Hepatocyte (in vitro differentiated cells): ENCODE data around the gene RAB18. TPM values are rescaled to one million over a fixed set of nuclear protein-coding genes. Genes with fewer than 3 reads are reported as not detected.

Source experiments
- DNase-seq: peaks from one replicate; pipeline ENCODE4 v3.0.0-alpha.2; 2016; ENCODE audit warnings: low spot score
- H2AFZ ChIP-seq: fragments of 200-600 bp; sonication (generic); 2 replicates; pipeline ENCODE4 v1.6.0; 2016; ENCODE audit warnings: antibody characterized with exemption, mild to moderate bottlenecking
- H3K27ac ChIP-seq: fragments of 200-600 bp; sonication (generic); 2 replicates; pipeline ENCODE4 v1.5.1; 2016; ENCODE audit warnings: mild to moderate bottlenecking
- H3K27me3 ChIP-seq: fragments of 200-600 bp; sonication (generic); 2 replicates; pipeline ENCODE4 v1.6.1; 2016
- H3K36me3 ChIP-seq: fragments of 200-600 bp; sonication (generic); replicated peaks from 2 replicates; pipeline ENCODE4 v1.5.1; 2016; ENCODE audit warnings: low read depth; ENCODE audit not compliant: insufficient read depth
- H3K4me1 ChIP-seq: fragments of 200-600 bp; sonication (generic); 2 replicates; pipeline ENCODE4 v1.5.1; 2016; ENCODE audit warnings: mild to moderate bottlenecking, moderate library complexity; ENCODE audit not compliant: insufficient read depth
- H3K4me2 ChIP-seq: fragments of 200-600 bp; sonication (generic); 2 replicates; pipeline ENCODE4 v1.6.0; 2016
- H3K4me3 ChIP-seq: fragments of 200-600 bp; sonication (generic); 2 replicates; pipeline ENCODE4 v1.5.1; 2016; ENCODE audit warnings: mild to moderate bottlenecking
- H3K79me2 ChIP-seq: fragments of 200-600 bp; sonication (generic); 2 replicates; pipeline ENCODE4 v1.6.0; 2017; ENCODE audit warnings: mild to moderate bottlenecking
- H3K9me2 ChIP-seq: fragments of 200-600 bp; sonication (generic); replicated peaks from 2 replicates; pipeline ENCODE4 v1.6.0; 2017; ENCODE audit warnings: mild to moderate bottlenecking; ENCODE audit not compliant: insufficient read depth
- H3K9me3 ChIP-seq: fragments of 200-600 bp; sonication (generic); 2 replicates; pipeline ENCODE4 v1.5.1; 2016; ENCODE audit warnings: low read depth, mild to moderate bottlenecking
- H4K20me1 ChIP-seq: fragments of 200-600 bp; sonication (generic); 2 replicates; pipeline ENCODE4 v1.6.0; 2016; ENCODE audit warnings: mild to moderate bottlenecking; ENCODE audit not compliant: insufficient read depth, poor library complexity, severe bottlenecking
- EZH2 ChIP-seq: fragments of 200-600 bp; sonication (generic); IDR thresholded peaks from 2 replicates; pipeline ENCODE4 v1.6.1; 2016; ENCODE audit warnings: antibody characterized with exemption, mild to moderate bottlenecking, borderline replicate concordance
- EZH2phosphoT487 ChIP-seq: fragments of 200-600 bp; sonication (generic); IDR thresholded peaks from one replicate; pipeline ENCODE4 v1.6.1; 2018; ENCODE audit warnings: antibody characterized with exemption, mild to moderate bottlenecking, low read depth, moderate library complexity; ENCODE audit not compliant: unreplicated experiment, severe bottlenecking
- WGBS: methylation state at CpG from one replicate; pipeline ENCODE4 v1.1.6; 2016; ENCODE audit warnings: low lambda C conversion rate; ENCODE audit errors: missing lambda C conversion rate; 5-methylcytosine and 5-hydroxymethylcytosine counted together
- polyA plus RNA-seq: library from polyadenylated mRNA; unstranded; fragments of >200 nt; fragmentation: Nextera tagmentation; extraction: Ambion mirVana; gene quantifications from 2 replicates; pipeline ENCODE4 v1.2.1, GENCODE V29; 2016
- total RNA-seq: library from RNA; depleted of rRNA; stranded (reverse); fragments of >200 nt; gene quantifications from 2 replicates; pipeline ENCODE4 v1.2.3, GENCODE V29; 2014
- TF ChIP-seq, protein P1 (sequence below): fragments of 200-600 bp; sonication (generic); IDR thresholded peaks from 2 replicates; pipeline ENCODE4 v1.5.1; 2016; ENCODE audit warnings: antibody characterized with exemption, mild to moderate bottlenecking; ENCODE audit not compliant: poor library complexity

RAB18 gene
- total and polyA plus RNA-seq, 2 experiments from 2014 or later = 88.5 to 132 TPM

DNA sequence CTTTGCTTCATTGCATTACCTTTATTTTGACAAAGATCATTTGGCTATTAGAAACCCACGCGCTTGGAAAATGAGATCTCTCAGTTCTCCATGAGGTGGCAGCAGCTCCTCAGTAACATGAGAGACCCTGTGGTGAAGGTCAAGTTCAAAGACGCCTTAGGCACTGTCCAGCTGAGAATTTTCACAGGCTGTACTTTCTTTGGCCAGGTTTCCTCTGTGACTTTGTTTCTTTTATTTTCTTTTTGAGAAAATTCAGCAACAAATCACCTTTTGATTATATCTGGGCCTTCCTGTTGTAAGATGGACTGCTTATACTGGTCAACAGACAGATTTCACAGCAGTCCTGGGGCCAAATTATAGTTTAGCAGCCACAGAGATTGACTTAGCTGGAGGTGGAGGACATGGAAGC lies 54.5 kb downstream of the RAB18 start:
- Histone ChIP-seq H3K36me3 (no peaks in the 10 kb centered on the region), H3K27ac (no peak overlapping the region), H3K4me2 (no peak overlapping the region), H3K9me2 (no peaks in the 10 kb centered on the region), H3K79me2 (no peaks in the 10 kb centered on the region), H3K4me3 (no peak overlapping the region), H4K20me1 (no peaks in the 10 kb centered on the region), H3K27me3 (no peaks in the 10 kb centered on the region), H2AFZ (no peak overlapping the region), H3K4me1 (no peaks in the 10 kb centered on the region), H3K9me3 (no peaks in the 10 kb centered on the region)
- no peak for TF ChIP-seq EZH2phosphoT487
- TF ChIP-seq, protein P1, sequence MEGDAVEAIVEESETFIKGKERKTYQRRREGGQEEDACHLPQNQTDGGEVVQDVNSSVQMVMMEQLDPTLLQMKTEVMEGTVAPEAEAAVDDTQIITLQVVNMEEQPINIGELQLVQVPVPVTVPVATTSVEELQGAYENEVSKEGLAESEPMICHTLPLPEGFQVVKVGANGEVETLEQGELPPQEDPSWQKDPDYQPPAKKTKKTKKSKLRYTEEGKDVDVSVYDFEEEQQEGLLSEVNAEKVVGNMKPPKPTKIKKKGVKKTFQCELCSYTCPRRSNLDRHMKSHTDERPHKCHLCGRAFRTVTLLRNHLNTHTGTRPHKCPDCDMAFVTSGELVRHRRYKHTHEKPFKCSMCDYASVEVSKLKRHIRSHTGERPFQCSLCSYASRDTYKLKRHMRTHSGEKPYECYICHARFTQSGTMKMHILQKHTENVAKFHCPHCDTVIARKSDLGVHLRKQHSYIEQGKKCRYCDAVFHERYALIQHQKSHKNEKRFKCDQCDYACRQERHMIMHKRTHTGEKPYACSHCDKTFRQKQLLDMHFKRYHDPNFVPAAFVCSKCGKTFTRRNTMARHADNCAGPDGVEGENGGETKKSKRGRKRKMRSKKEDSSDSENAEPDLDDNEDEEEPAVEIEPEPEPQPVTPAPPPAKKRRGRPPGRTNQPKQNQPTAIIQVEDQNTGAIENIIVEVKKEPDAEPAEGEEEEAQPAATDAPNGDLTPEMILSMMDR = peak; percentile 92
- WGBS = 3% methylated on average over 3 of the region's 3 CpGs
- DNase-seq = peak; percentile 76

DNA sequence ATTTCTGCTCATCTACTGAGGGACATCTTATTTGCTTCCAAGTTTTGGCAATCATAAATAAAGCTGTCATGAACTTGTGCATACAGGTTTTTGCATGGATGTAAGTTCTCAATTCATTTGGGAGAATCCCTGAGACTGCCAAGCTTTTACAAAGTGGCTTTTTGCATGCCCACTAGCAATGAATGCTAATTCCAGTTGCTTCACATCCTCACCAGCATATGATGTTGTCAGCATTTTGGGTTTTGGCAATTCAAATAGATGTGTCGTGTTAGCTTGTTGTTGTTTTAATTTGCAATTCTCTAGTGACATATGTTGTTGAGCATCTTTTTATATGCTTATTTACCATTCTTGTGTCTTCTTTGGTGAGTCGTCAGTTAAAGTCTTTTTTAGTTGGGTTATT lies 57.2 kb downstream of the RAB18 start:
- 65% methylated on average over 2 of the region's 2 CpGs for WGBS
- TF ChIP-seq, protein P1 = no peak
- TF ChIP-seq EZH2 = no peak
- TF ChIP-seq EZH2phosphoT487 = no peak

GRCh38 chr10:27564398-27564797 lies 60.3 kb downstream of the RAB18 start:
- Histone ChIP-seq H3K36me3 (no peaks in the 10 kb centered on the region), H2AFZ (no peak overlapping the region), H3K27ac (no peak overlapping the region), H3K79me2 (no peaks in the 10 kb centered on the region), H3K4me2 (no peak overlapping the region), H3K4me1 (no peaks in the 10 kb centered on the region), H3K27me3 (no peaks in the 10 kb centered on the region), H3K9me3 (no peaks in the 10 kb centered on the region), H3K9me2 (no peaks in the 10 kb centered on the region), H4K20me1 (no peaks in the 10 kb centered on the region), H3K4me3 (no peak overlapping the region)
- DNase-seq = no peak
- TF ChIP-seq, protein P1 = no peak
- WGBS = 74% methylated on average over 1 of the region's 1 CpG

More for the DNA sequence above, 57.2 kb downstream of the RAB18 start:
- Histone ChIP-seq H3K27ac (no peak overlapping the region), H3K4me1 (no peaks in the 10 kb centered on the region), H2AFZ (no peak overlapping the region), H3K4me2 (no peak overlapping the region), H3K4me3 (no peak overlapping the region), H3K79me2 (no peaks in the 10 kb centered on the region), H4K20me1 (no peaks in the 10 kb centered on the region), H3K9me3 (no peaks in the 10 kb centered on the region), H3K27me3 (no peaks in the 10 kb centered on the region), H3K36me3 (no peaks in the 10 kb centered on the region), H3K9me2 (no peaks in the 10 kb centered on the region)
- no peak for DNase-seq

DNA sequence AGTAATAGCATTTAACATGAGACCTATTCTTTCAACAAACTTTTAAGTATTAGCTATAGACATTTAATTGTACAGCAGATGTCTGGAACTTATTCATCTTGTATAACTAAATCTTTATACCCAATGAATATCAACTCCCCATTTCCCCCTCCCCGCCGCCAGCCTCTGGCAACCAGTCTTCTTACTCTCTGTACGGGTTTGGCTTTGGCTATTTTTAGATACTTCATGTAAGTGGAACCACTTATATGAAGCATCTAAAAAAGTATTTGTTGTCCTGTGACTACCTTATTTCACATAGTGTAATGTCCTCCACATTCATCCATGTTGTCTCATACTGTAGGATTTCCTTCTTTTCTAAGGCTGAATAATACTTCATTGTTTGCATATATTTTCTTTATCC lies 60.8 kb downstream of the RAB18 start:
- 88% methylated on average over 3 of the region's 3 CpGs for WGBS

More for the DNA sequence above, 60.8 kb downstream of the RAB18 start:
- no peak for DNase-seq
- H3K9me2 ChIP-seq = no peaks in the 10 kb centered on the region
- H3K27me3 ChIP-seq = no peaks in the 10 kb centered on the region
- no peaks in the 10 kb centered on the region for H3K4me1 ChIP-seq
- H3K9me3 ChIP-seq = no peaks in the 10 kb centered on the region
- no peak overlapping the region for H3K4me2 ChIP-seq
- no peak overlapping the region for H3K27ac ChIP-seq
- no peak for TF ChIP-seq EZH2phosphoT487
- TF ChIP-seq EZH2 = no peak
- TF ChIP-seq, protein P1 = no peak
- no peak overlapping the region for H2AFZ ChIP-seq
- no peaks in the 10 kb centered on the region for H3K79me2 ChIP-seq
- H4K20me1 ChIP-seq = no peaks in the 10 kb centered on the region
- H3K4me3 ChIP-seq = no peak overlapping the region
- no peaks in the 10 kb centered on the region for H3K36me3 ChIP-seq
